Calu3 (cell line): ENCODE measurements around the gene PSKH1. TPM values are rescaled to one million over a fixed set of nuclear protein-coding genes. Genes with fewer than 3 reads are reported as not detected.

ENCODE experiments used
- BruUV-seq: library from RNA; stranded (reverse); fragments of 400-500 nt; replicated peaks from 2 replicates; lab custom pipeline; 2021; lab: Mats Ljungman, UMichigan
- CTCF ChIA-PET: fragments of 300-600 bp; sonication (Branson Sonifier 250); formaldehyde crosslinking; loops from one replicate; lab custom pipeline; 2022; ENCODE audit warnings: antibody characterized with exemption; lab: Charles Lee
- DNase-seq: peaks from one replicate; pipeline ENCODE4 v3.0.0; 2022
- H3K27ac Mint-ChIP-seq: one replicate; pipeline ENCODE4 v1.8.0; 2022; ENCODE audit warnings: mixed read lengths; ENCODE audit not compliant: unreplicated experiment
- H3K27me3 Mint-ChIP-seq: one replicate; pipeline ENCODE4 v1.8.0; 2022; ENCODE audit warnings: mixed read lengths; ENCODE audit not compliant: unreplicated experiment
- H3K36me3 Mint-ChIP-seq: one replicate; pipeline ENCODE4 v1.8.0; 2022; ENCODE audit warnings: mild to moderate bottlenecking, moderate library complexity, mixed read lengths; ENCODE audit not compliant: insufficient read depth, unreplicated experiment
- H3K4me1 Mint-ChIP-seq: one replicate; pipeline ENCODE4 v1.8.0; 2022; ENCODE audit warnings: mild to moderate bottlenecking, low read depth, mixed read lengths; ENCODE audit not compliant: unreplicated experiment
- H3K4me3 Mint-ChIP-seq: one replicate; pipeline ENCODE4 v1.8.0; 2022; ENCODE audit warnings: mild to moderate bottlenecking, low read depth, moderate library complexity, mixed read lengths; ENCODE audit not compliant: unreplicated experiment
- H3K9me3 Mint-ChIP-seq: one replicate; pipeline ENCODE4 v1.8.0; 2022; ENCODE audit warnings: low read depth, mixed read lengths; ENCODE audit not compliant: unreplicated experiment
- intact Hi-C: fragments of 100-400 bp; cut with micrococcal nuclease; formaldehyde crosslinking; loops from one replicate; pipeline ENCODE4 v1.10.0; 2022; ENCODE audit not compliant: unreplicated experiment
- total RNA-seq: library from RNA; stranded (reverse); gene quantifications from 2 replicates; pipeline ENCODE4 v1.2.3, GENCODE V29; 2022
- TF ChIP-seq, protein P1 (sequence below): fragments of 200-600 bp; IDR thresholded peaks from one replicate; pipeline ENCODE4 v1.8.0; 2022; ENCODE audit warnings: antibody characterized with exemption; ENCODE audit not compliant: unreplicated experiment

Gene PSKH1
- total RNA-seq, 1 experiment from 2014 or later, result 41.7 TPM

- CTCF ChIA-PET, result no interaction called here
- Mint-ChIP-seq H3K36me3 (peaks cover 27% of the 10 kb centered on the region), H3K4me3 (no peak overlapping the region), H3K27ac (no peak overlapping the region), H3K9me3 (no peaks in the 10 kb centered on the region), H3K27me3 (no peaks in the 10 kb centered on the region), H3K4me1 (peaks cover 8% of the 10 kb centered on the region)
- TF ChIP-seq, protein P1, sequence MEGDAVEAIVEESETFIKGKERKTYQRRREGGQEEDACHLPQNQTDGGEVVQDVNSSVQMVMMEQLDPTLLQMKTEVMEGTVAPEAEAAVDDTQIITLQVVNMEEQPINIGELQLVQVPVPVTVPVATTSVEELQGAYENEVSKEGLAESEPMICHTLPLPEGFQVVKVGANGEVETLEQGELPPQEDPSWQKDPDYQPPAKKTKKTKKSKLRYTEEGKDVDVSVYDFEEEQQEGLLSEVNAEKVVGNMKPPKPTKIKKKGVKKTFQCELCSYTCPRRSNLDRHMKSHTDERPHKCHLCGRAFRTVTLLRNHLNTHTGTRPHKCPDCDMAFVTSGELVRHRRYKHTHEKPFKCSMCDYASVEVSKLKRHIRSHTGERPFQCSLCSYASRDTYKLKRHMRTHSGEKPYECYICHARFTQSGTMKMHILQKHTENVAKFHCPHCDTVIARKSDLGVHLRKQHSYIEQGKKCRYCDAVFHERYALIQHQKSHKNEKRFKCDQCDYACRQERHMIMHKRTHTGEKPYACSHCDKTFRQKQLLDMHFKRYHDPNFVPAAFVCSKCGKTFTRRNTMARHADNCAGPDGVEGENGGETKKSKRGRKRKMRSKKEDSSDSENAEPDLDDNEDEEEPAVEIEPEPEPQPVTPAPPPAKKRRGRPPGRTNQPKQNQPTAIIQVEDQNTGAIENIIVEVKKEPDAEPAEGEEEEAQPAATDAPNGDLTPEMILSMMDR, result no peak
- intact Hi-C loops, result no loop called here
- no TSS peak for BruUV-seq
- no peak for DNase-seq
These were observed 24.2 kb downstream of the PSKH1 start for GRCh38 chr16:67917140-67917851.

DNA sequence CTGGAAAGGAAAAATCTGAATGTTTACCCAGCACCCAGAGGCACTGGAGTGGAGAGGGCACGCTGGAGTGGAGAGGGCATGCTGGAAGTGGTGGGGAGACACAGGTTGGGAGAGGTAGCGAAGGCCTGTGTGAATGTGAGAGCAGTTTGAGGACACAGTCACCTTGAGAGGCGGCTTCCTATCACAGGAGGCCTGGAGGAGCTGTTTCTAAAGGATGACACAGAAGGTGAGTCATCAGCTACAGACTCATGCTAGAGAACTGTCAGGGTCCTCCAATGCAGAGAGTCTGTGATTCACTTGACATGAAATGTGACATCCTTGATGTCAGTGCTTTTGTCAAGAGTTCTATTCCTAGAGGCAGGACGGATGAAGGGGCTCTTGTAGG is 24.8 kb downstream of the PSKH1 start:
- intact Hi-C loops, result no loop called here
- BruUV-seq, result no TSS peak
- H3K4me3 Mint-ChIP-seq, result no peak overlapping the region
- H3K27me3 Mint-ChIP-seq, result no peaks in the 10 kb centered on the region
- H3K36me3 Mint-ChIP-seq, result peaks cover 27% of the 10 kb centered on the region
- peaks cover 8% of the 10 kb centered on the region for H3K4me1 Mint-ChIP-seq
- no peak overlapping the region for H3K27ac Mint-ChIP-seq
- DNase-seq, result no peak
- CTCF ChIA-PET, result no interaction called here
- TF ChIP-seq, protein P1, result no peak
- no peaks in the 10 kb centered on the region for H3K9me3 Mint-ChIP-seq

GRCh38 chr16:67919622-67920221 is 26.7 kb downstream of the PSKH1 start:
- no TSS peak for BruUV-seq
- intact Hi-C loops, result no loop called here
- H3K27me3 Mint-ChIP-seq, result no peaks in the 10 kb centered on the region
- peaks cover 19% of the 10 kb centered on the region for H3K36me3 Mint-ChIP-seq
- no peak overlapping the region for H3K4me3 Mint-ChIP-seq
- TF ChIP-seq, protein P1, result no peak
- CTCF ChIA-PET, result interaction anchor here (1.4 kb wide), 1 partner anchor 16 kb away, joined by 3 read pairs; no protein-coding TSS in a partner anchor
- DNase-seq, result no peak
- peaks cover 8% of the 10 kb centered on the region for H3K4me1 Mint-ChIP-seq
- no peaks in the 10 kb centered on the region for H3K9me3 Mint-ChIP-seq
- no peak overlapping the region for H3K27ac Mint-ChIP-seq

GRCh38 chr16:67922221-67922620 is 29.2 kb downstream of the PSKH1 start:
- TF ChIP-seq, protein P1, result no peak
- peaks cover 19% of the 10 kb centered on the region for H3K36me3 Mint-ChIP-seq
- no peaks in the 10 kb centered on the region for H3K9me3 Mint-ChIP-seq
- H3K27ac Mint-ChIP-seq, result no peak overlapping the region
- H3K4me1 Mint-ChIP-seq, result peaks cover 8% of the 10 kb centered on the region
- CTCF ChIA-PET, result interaction anchor here (0.6 kb wide), 1 partner anchor 11 kb away, joined by 3 read pairs; no protein-coding TSS in a partner anchor
- BruUV-seq, result no TSS peak
- H3K4me3 Mint-ChIP-seq, result no peak overlapping the region
- no peak for DNase-seq
- H3K27me3 Mint-ChIP-seq, result no peaks in the 10 kb centered on the region
- intact Hi-C loops, result no loop called here
